ENCODE measurements around the gene HCFC1R1.
A peak's percentile ranks its signal among the peaks of the same experiment; 100 is the strongest.

HCFC1R1 gene

DNA sequence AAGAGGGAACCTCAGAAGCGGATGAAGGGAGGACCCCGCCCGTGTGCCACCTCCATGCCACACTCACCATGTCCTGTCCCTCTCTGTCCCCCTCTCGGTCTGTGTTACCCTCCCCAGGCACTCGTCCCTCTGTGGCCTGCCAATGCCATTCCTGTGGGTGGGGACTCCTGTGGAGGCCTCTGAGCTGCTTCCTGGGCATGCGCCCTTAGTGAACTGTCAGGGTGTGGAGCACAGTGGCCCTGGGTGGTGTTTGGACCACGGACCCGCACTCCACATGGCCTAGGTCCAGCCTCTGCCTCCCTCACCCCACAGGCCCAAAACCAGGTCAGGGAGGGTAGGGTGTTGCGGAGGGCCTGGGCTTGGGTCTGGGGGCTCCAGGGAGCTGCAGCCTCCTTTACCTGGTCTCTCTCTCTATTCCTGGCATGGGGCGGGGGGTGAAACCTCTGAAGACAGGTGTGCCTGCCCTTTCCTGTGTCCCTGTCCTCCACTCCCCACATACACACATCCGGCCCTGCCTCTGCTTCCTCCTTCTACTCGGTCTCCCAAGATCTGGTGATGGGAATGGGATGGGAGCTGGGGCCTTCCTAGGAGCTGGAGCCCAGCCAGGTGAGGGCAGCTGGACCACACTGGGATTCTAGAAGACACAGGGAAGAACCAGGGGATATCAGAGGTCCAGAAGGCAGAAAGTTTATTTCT lies 32.0 kb downstream of the HCFC1R1 start:
- DNase-seq: no peak

- no peak for DNase-seq
These were observed 32.9 kb downstream of the HCFC1R1 start for GRCh38 chr16:2990891-2991290.

DNA sequence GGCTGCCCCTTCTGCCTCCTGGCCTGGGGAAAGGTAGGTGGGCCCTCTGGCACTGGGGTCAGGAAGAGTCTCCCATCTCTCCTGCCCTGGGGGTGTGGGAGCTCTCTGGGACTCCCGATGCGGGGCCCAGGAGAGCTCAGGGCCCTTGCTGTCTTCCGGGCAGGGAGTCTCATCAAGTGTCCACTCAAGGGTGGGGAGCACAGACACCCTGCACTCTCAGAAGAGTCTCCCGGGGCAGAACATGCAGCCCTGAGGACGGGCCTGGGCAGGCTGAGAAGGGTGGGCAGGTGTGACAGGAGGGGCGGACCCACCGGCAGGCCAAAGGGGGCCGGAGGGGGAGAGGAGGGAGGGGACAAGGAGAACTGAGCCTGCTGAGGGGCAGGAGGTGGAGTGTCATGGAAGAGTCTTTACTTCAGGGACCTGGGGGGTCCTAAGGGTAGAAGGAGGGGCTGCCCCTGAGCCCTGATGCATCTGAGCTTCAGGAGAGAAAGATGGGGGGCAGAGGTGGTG lies 35.1 kb downstream of the HCFC1R1 start:
- no peak for DNase-seq

- DNase-seq: peak; percentile 76
These were observed 35.9 kb downstream of the HCFC1R1 start for GRCh38 chr16:2987833-2988232.

DNA sequence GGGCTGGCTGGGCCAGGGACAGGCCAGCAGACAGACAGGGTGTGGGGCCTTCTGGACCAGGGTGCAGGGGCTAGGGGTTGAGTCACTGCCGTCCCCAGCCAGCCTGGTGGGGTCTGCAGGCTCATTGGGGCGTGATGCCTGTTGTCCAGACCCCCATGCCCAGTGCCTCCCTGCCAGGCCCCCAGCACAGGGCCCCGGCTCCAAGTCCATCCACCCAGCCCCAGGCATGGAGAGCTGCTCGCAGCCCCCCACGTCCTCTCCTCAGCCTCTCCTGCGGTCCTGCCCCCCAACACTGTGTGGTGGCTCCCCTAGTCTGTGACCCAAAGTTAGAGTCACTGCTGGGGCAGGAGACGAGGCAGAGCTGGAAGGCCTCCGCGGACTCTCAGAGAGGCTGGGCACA lies 36.5 kb downstream of the HCFC1R1 start:
- no peak for DNase-seq

GRCh38 chr16:2986623-2987188 lies 37.0 kb downstream of the HCFC1R1 start:
- no peak for DNase-seq

- DNase-seq: peak; percentile 52
These were observed 37.8 kb downstream of the HCFC1R1 start for GRCh38 chr16:2985893-2986355.

DNA sequence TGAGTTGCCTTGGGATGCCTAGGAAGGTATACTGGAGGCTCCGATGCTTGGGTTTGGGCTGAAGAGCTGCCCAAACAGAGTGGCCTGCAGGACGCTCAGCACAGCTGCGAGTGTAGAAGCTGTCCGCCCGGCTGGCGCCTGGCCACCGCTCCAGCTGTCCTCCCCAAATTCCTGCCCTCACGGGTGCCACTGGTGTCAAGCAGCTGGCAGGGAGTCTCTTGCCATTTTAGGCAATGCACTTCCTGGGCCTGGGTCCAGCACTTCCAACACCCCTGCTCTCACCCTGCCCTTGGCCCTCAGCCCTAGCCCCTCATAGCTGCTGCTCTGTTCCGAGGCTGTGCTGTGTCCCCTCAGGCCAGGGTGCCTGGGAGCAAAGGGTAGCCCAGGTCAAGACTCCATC lies 38.3 kb downstream of the HCFC1R1 start:
- no peak for DNase-seq

DNA sequence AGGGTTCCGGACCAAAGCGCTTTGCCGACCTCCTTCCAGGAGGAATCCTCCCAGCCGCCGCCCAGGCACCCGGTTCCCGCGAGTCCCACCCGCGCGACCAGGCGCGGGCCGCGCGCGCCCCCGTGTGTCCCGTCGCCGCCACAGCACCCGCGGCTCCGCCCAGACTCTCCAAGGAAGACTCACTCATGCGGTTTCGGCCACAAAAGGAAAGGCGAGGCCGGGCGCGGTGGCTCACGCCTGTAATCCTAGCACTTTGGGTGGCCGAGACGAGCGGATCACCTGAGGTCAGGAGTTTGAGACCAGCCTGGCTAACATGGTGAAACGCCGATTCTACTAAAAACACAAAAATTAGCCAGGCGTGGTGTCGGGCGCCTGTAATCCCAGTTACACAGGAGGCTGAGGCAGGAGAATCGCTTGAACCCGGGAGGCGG lies 40.0 kb downstream of the HCFC1R1 start:
- peak; percentile 32 for DNase-seq

DNA sequence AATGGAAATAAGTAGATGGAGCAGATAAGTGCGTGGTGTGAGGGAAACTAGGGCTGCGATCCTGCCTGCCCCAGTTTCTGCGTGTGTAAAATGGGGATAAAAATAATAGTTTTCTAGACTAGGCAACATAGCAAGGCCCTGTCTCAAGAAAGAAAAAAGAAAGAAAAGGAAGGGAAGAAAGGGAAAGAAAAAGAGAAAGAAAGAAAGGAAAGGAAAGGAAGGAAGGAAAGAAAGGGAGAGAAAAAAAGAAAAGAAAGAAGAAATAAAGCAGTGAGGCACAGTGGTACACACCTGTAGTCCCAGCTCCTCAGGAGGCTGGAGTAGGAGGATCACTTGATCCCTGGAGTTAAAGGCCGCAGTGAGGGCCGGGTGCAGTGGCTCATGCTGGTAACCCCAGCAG lies 41.3 kb downstream of the HCFC1R1 start:
- DNase-seq: no peak

DNA sequence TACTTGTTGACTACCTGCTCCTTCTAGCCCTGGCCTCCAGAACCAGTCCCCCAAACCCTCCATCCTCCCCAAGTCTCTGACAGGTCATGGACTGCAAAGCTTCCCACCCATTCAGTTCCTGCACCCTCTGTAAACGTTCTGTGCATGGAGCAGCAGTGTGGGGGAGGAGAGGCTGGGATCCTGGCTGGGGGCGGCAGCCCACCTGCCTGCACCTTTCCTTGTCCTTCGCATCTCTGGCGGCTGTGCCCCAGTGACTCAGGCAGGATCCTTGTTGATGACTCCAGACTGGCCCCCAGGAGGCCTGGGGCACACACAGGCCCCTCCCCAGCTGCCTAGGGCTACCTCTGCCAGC lies 41.9 kb downstream of the HCFC1R1 start:
- DNase-seq: no peak

GRCh38 chr16:2981177-2981898 lies 42.4 kb downstream of the HCFC1R1 start:
- DNase-seq: no peak

DNA sequence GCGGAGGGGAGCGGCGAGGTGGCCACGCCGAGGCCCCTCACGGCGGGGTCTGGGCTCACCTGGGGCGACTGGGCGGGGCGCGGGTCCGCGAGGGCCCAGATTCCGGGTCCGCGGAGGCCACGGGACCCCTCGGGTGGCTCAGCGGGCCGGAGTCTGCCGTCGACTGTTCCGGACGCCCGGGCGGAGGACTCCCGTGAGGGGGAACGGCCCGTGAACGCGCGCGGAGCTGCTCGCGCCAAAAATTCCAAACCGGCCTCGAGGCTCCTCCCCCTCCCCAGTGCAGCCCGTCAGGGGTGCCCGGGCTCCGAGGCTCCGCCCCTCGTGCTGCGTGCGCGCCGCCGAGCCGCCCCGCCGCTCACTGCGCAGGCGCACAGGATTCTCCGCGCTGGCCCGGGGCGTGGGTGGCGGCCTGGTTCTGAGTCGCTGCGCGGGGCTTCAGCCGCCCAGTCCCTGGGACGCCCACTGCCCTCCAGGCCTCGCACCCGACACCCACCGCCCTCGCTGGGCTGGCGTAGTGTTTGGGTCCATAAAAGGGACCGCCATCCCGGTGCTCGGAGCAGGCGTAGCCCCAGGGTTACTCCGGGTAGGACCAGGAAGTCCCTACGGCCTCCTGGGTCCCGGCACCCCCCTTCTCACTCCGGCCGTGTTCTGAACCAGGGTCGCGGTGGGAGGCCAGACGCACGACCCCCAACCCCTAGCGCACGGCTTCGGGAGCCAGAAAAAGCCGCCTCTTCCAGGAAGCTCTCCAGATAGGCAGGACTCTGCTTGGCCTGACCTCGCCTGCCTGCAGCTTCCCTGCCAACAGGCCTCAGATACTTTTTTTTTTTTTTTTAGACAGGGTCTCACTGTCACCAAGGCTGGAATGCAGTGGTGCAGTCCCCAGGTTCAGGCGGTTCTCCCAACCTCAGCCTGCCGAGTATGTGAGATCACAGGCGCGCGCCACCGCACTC lies 43.2 kb downstream of the HCFC1R1 start, which contains the start of gene PKMYT1:
TSS of gene PKMYT1 (minus strand) at position 220 of the 950 bp plus-strand sequence. CDS start 789 bp downstream, outside the sequence.
- peak; percentile 42 for DNase-seq

DNA sequence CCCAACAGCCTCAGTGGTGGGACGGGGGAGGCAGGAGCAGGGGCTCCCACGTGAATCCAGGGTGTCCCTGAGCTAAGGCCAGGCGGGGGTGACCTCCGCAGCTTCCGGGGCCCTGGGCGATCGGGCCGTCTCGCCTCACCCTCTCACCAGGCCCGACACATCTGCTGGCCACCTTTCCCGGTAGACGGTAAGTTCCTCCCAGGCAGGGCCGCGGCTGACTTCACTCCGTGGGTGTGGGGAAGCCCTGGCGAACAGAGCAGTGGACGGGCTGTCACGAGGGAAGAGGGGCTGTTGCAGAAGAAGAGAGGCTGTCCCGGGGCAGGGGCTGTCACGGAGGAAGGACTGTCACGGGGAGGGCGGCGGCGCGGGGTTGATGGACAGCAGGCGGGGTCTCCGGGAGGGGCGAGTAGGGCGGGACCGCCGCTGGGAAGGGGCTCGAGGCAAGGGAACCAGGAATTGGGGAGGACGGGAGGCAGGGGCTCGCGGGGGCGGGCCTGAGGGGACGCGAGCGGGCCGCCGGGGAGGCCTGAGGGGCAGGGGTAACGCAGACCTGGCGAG lies 44.0 kb downstream of the HCFC1R1 start:
- DNase-seq: no peak

- no peak for DNase-seq
These were observed 46.3 kb downstream of the HCFC1R1 start for GRCh38 chr16:2977440-2977839.

DNA sequence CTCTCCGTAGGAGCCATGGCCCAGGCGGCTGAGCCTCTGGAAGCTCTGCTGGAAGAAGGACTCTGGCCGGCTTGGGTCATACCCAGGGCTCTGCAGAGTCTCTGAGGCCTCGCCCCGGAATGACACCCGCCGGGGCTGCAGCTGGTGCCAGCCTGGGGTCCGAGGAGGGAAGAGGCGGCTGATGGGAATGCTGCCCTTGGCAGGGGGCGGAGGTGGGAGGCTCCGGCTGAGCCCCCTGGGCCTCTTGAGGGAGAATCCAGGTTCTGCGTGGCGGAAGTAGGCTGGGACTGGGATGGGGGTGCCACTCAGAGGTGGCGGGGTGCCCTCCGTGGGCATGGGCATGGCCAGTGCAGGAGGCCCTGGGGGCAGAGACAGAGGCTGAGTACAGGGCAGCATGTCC lies 47.1 kb downstream of the HCFC1R1 start:
- DNase-seq: no peak

DNA sequence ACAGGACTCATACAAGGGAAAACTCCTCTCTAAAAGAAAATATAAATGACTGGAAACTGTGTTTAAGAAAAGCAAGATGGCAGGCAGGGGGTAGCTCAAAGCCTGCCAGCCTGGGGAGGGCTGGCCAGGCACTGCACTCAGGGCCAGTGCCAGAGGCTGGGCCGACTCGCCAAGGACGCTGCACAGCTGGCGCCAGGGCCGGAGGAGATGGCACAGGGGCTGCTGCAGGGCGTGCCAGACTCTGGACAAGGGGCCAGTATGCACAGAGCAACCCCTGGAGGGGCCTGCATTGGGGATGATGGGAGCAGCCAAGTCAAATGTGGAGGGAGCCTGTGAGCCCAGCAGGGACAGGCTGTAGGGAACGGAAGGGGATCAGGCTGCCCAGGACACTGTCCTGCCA lies 47.5 kb downstream of the HCFC1R1 start:
- no peak for DNase-seq

GRCh38 chr16:2975161-2975795 lies 48.5 kb downstream of the HCFC1R1 start:
- DNase-seq: no peak

- DNase-seq: no peak
These were observed 49.3 kb downstream of the HCFC1R1 start for GRCh38 chr16:2974319-2975056.

DNA sequence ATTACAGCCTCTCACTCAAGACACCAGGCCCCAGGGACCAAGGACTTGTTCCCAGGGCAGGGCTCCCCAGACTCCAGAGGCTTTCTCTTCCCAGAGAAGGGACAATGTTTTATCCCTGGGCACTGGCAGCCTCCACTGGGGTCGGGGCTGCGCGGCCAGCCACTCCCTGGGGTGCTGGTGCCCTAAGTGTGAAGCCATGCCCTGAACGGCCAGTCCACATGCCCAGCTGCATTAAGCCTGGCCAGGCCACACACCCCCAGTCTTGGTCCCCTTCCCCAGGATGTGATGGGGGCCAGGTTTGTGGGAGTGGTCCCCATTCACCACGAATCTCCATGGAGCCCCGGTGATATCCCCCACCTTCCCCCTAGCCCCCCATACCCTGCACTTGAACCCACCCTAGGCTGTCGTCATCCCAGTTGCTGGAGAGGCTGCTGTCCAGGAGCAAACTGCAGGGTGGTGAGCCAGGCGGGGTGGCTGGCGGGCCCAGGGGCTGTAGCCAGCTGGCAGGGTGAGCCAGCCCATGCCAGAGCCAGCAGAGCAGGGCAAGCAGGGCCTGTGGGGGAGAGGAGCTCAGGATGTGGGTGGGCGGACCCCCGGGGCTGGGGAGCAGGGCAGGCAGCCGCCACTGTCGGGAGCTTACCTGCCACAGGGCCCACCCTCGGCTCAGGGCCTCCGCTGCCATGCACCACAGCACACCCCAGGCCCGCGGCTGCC lies 50.0 kb downstream of the HCFC1R1 start:
- DNase-seq: no peak

Data from NCI-H1694 (cell line).